ENCODE data around the gene FAF1.
"Not testable (repeated sequence)": the region's sequence is repeated elsewhere in the genome, so short reads cannot be mapped to it uniquely, and the experiment has no call there.

DNA sequence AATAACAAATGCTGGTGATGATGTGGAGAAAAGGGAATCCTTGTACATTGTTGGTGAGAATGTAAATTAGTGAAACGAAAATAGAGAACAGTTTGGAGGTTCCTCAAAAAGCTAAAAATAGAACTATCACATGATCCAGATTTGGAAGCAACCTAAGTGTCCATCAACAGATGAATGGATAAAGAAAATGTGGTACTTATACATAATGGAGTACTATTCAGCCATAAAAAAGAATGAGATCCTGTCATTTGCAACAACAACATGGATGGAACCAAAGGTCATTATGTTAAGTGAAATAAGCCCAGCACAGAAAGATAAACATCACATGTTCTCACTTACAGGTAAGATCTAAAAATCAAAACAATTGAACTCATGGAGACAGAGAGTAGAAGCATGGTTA is 39.3 kb upstream of the FAF1 start:
- TF ChIP-seq POLR2A (IDR thresholded peaks at IDR 0.05; ENCODE audit: low read length); GATA1 (IDR thresholded peaks at IDR 0.05; ENCODE audit: low read depth, low read length): not testable (repeated sequence)
